Spleen (tissue), 11 donors: ENCODE results near the gene LTBP1. TPM values are rescaled to one million over a fixed set of nuclear protein-coding genes. Genes with fewer than 3 reads are reported as not detected.
A peak's percentile ranks its signal among the peaks of the same experiment; 100 is the strongest.

Source experiments
- DNase-seq: peaks from one replicate; pipeline ENCODE4 v3.0.0-alpha.2; 2020
- H3K27ac ChIP-seq, 8 donors: fragments of 200-600 bp; sonication (generic) in 7 of 8; 1 replicate in 4 of 8; 2 replicates in 4 of 8; pipeline versions ENCODE4 v1.5.0 to v1.8.0; 2016 to 2021; ENCODE audit warnings: inconsistent platforms in 4 of 8, mild to moderate bottlenecking in 4 of 8, moderate library complexity in 1 of 8
- H3K27me3 ChIP-seq, 7 donors: fragments of 200-600 bp; sonication (generic) in 6 of 7; replicated peaks in 1 of 7; 1 replicate in 4 of 7; 2 replicates in 3 of 7; pipeline versions ENCODE4 v1.5.0 to v1.8.0; 2016 to 2021; ENCODE audit warnings: inconsistent platforms in 3 of 7, mild to moderate bottlenecking in 1 of 7
- H3K36me3 ChIP-seq, 6 donors: fragments of 200-600 bp; sonication (generic) in 5 of 6; 1 replicate in 4 of 6; 2 replicates in 2 of 6; pipeline versions ENCODE4 v1.5.0 to v1.8.0; 2016 to 2021; ENCODE audit warnings: inconsistent platforms in 2 of 6
- H3K4me1 ChIP-seq, 6 donors: fragments of 200-600 bp; sonication (generic) in 5 of 6; 1 replicate in 3 of 6; 2 replicates in 3 of 6; pipeline versions ENCODE4 v1.5.0 to v1.8.0; 2016 to 2021; ENCODE audit warnings: inconsistent platforms in 3 of 6
- H3K4me3 ChIP-seq, 8 donors: fragments of 200-600 bp; sonication (generic) in 7 of 8; 1 replicate in 4 of 8; 2 replicates in 4 of 8; pipeline versions ENCODE4 v1.5.0 to v1.8.0; 2016 to 2021; ENCODE audit warnings: inconsistent platforms in 4 of 8, mild to moderate bottlenecking in 4 of 8, moderate library complexity in 2 of 8
- H3K9me3 ChIP-seq, 8 donors: fragments of 200-600 bp; sonication (generic) in 7 of 8; 1 replicate in 4 of 8; 2 replicates in 4 of 8; pipeline versions ENCODE4 v1.5.0 to v1.8.0; 2016 to 2021; ENCODE audit warnings: inconsistent platforms in 4 of 8
- CTCF ChIP-seq, 11 experiments: fragments of 200-600 bp in 7 of 11; fragments of 450-650 bp in 4 of 11; sonication (generic) in 4 of 11; IDR thresholded peaks in 8 of 11; conservative IDR thresholded peaks in 3 of 11; 1 replicate in 7 of 11; 2 replicates in 4 of 11; pipeline versions ENCODE4 v1.4.0 to v1.8.0; 2016 to 2021; ENCODE audit warnings: antibody characterized with exemption in 11 of 11, inconsistent platforms in 4 of 11, mild to moderate bottlenecking in 1 of 11
- POLR2A ChIP-seq, 3 donors: fragments of 450-650 bp; IDR thresholded peaks; one replicate each; pipeline ENCODE4 v1.5.1; 2017; ENCODE audit warnings: antibody characterized with exemption in 3 of 3, mild to moderate bottlenecking in 1 of 3
- POLR2AphosphoS5 ChIP-seq, 3 donors: sonication (generic); formaldehyde crosslinking; IDR thresholded peaks; one replicate each; pipeline ENCODE4 v1.5.1; 2017; ENCODE audit warnings: antibody characterized with exemption in 3 of 3
- WGBS, 5 donors: extraction: QIAGEN DNeasy Blood & Tissue Kit in 3 of 5; methylation state at CpG; one replicate each; pipeline versions ENCODE4 v1.1.5 to v1.1.7; 2013 to 2018; 5-methylcytosine and 5-hydroxymethylcytosine counted together
- intact Hi-C: fragments of 100-400 bp; cut with DNase I; formaldehyde crosslinking; loops from one replicate; pipeline ENCODE4 v1.15.0; 2023; ENCODE audit warnings: low total_unique reads
- polyA plus RNA-seq, 3 donors: library from polyadenylated mRNA; stranded (reverse); fragments of 200-250 nt; gene quantifications; one replicate each; pipeline ENCODE4 v1.2.1, GENCODE V29; 2013
- total RNA-seq, 7 donors: library from RNA; depleted of rRNA in 3 of 7; stranded (reverse); fragments of >200 nt in 3 of 7; fragmentation: NEBNext Ultra II Directional in 4 of 7; extraction: Animal tissue kit (Norgen Biotek cat#: 25700) in 4 of 7; gene quantifications; one replicate each; pipeline versions ENCODE4 v1.1.0 to v1.2.1, GENCODE V29; 2016 to 2021
- donor health status: healthy with polysubstance abuse.
- donor health status: DM: no; HTN: no; CAD: no; lungs with moderate emphysema.
- donor health status: DM: no; HTN: no; CAD: no.
- donor health status: Bipolar disorder and iron deficiency.
- donor health status: healthy.
- donor health status: DM: no; HTN: no; CAD: no.
- donor health status: DM: yes; HTN: yes; CAD: no.

LTBP1 gene
- total and polyA plus RNA-seq, 10 donors, result 6.8 to 28.0 (median 13.3) TPM

DNA sequence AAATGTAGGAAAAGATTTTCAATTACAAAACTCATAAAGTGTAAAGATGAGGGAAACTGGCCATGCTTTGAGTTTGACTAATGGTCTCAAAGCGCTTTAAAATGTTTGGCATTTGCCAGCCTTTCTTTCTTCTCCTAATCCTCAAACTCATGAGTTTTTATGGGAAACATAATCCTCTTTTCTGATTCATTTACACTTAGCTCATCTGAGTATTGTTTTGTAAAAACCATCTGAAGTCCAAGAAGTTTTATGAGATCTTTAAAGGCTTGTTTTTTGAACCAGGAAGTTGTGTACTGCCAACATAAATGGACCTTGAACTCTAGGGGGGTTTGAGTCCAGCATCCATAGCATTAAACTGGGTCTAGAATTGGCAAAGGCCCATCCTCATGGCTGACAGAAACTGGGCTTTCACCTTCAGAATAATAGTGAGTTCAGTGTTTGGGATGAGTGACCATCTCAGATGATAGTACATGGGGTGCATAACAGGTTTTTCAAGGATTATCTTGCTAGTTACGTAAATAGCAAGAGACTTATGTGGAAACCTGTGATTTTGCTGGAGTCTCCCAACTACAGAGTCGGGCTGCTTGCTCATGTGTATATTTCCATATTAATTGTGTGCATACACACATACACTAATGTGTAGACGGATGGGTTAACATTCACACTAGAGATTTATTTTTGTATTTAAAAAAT, 3.8 kb upstream of the LTBP1 start:
- Histone ChIP-seq H3K27me3 (peaks cover 0 to 46% (median 12%) of the 10 kb centered on the region in 7 donors), H3K9me3 (no peaks in the 10 kb centered on the region), H3K4me3 (no peak overlapping the region), H3K4me1 (peaks cover 0 to 20% (median 14%) of the 10 kb centered on the region in 6 donors), H3K27ac (no peak overlapping the region), H3K36me3 (no peaks in the 10 kb centered on the region)
- intact Hi-C loops, result no loop called here
- no peak for DNase-seq
- 92 to 97% (median 97%) methylated on average over 4 of the region's 4 CpGs for WGBS, 5 donors
- no peak for TF ChIP-seq POLR2AphosphoS5 (IDR thresholded peaks at IDR 0.05)
- TF ChIP-seq POLR2A (IDR thresholded peaks at IDR 0.05), result no peak
- TF ChIP-seq CTCF (IDR thresholded peaks at IDR 0.05 in 8 of 11, conservative IDR thresholded peaks at IDR 0.05 in 3 of 11), result no peak

GRCh38 chr2:32945286-32945685, 1.5 kb upstream of the LTBP1 start:
- Histone ChIP-seq H3K36me3 (no peaks in the 10 kb centered on the region), H3K27me3 (peaks cover 0 to 58% (median 16%) of the 10 kb centered on the region in 7 donors), H3K27ac (no peak overlapping the region), H3K4me1 (peaks cover 0 to 27% (median 16%) of the 10 kb centered on the region in 6 donors), H3K9me3 (no peaks in the 10 kb centered on the region), H3K4me3 (no peak overlapping the region)
- WGBS, 5 donors, result 92 to 100% (median 97%) methylated on average over 2 of the region's 2 CpGs
- intact Hi-C loops, result no loop called here
- TF ChIP-seq POLR2A (IDR thresholded peaks at IDR 0.05), result no peak
- TF ChIP-seq POLR2AphosphoS5 (IDR thresholded peaks at IDR 0.05), result no peak
- TF ChIP-seq CTCF (IDR thresholded peaks at IDR 0.05 in 8 of 11, conservative IDR thresholded peaks at IDR 0.05 in 3 of 11), result no peak
- DNase-seq, result no peak

DNA sequence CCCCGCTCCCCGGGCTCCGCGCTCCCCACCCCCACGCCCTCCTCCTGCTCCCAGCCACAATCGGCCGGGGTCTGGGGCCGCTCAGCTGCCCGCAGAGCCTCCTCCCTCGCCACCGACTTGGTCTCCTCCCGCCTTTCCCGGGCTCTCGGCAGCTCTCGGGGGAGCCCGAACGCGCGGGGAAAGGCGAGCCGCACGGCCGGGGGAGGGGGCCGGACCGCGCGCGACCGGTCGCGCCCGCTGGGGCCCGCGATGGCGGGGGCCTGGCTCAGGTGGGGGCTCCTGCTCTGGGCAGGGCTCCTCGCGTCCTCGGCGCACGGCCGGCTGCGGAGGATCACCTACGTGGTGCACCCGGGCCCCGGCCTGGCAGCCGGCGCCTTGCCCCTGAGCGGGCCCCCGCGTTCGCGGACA, 327 bp downstream of the LTBP1 start:
- Histone ChIP-seq H3K4me3 (peak overlapping the region; percentile 56 to 91 (median 87)), H3K4me1 (peaks cover 0 to 36% (median 19%) of the 10 kb centered on the region in 6 donors), H3K27ac (peak overlapping the region in 6 of 8 donors; percentile 29 to 76 (median 56)), H3K9me3 (no peaks in the 10 kb centered on the region), H3K27me3 (peaks cover 0 to 65% (median 16%) of the 10 kb centered on the region in 7 donors), H3K36me3 (no peaks in the 10 kb centered on the region)
- TF ChIP-seq POLR2A (IDR thresholded peaks at IDR 0.05), result no peak
- no peak for TF ChIP-seq POLR2AphosphoS5 (IDR thresholded peaks at IDR 0.05)
- no peak for TF ChIP-seq CTCF (IDR thresholded peaks at IDR 0.05 in 8 of 11, conservative IDR thresholded peaks at IDR 0.05 in 3 of 11)
- 0 to 4% (median 1%) methylated on average over 11 to 52 of the region's 52 CpGs for WGBS, 5 donors
- peak; percentile 80 for DNase-seq
- intact Hi-C loops, result no loop called here

GRCh38 chr2:32947484-32948143, 861 bp downstream of the LTBP1 start:
- intact Hi-C loops, result no loop called here
- H3K27ac ChIP-seq, result peak overlapping the region in 4 of 8 donors; percentile 54 to 76 (median 64)
- H3K4me1 ChIP-seq, result peaks cover 0 to 36% (median 19%) of the 10 kb centered on the region in 6 donors
- WGBS, 5 donors, result 1 to 8% (median 3%) methylated on average over 36 to 75 of the region's 75 CpGs
- no peak for TF ChIP-seq POLR2A (IDR thresholded peaks at IDR 0.05)
- TF ChIP-seq CTCF (IDR thresholded peaks at IDR 0.05 in 8 of 11, conservative IDR thresholded peaks at IDR 0.05 in 3 of 11), result no peak
- peak in 1 of 3 donors; percentile 24 for TF ChIP-seq POLR2AphosphoS5 (IDR thresholded peaks at IDR 0.05)
- peak; percentile 79 for DNase-seq
- peaks cover 0 to 70% (median 16%) of the 10 kb centered on the region in 7 donors for H3K27me3 ChIP-seq
- peak overlapping the region; percentile 56 to 91 (median 87) for H3K4me3 ChIP-seq
- H3K36me3 ChIP-seq, result no peaks in the 10 kb centered on the region
- H3K9me3 ChIP-seq, result no peaks in the 10 kb centered on the region
